ENCODE measurements around the gene CHIC1.

GRCh38 chrX:73563738-73564068 is 706 bp downstream of the CHIC1 start:
- TF ChIP-seq EZH2 (IDR thresholded peaks at IDR 0.05; ENCODE audit: borderline replicate concordance, low read depth, low read length, severe bottlenecking) (no peak), CTCF (IDR thresholded peaks at IDR 0.05; ENCODE audit: extremely low read depth in 1 of 2, insufficient read depth in 1 of 2, low read depth in 1 of 2, low read length in 2 of 2) (no peak), MAX (IDR thresholded peaks at IDR 0.05; ENCODE audit: insufficient read depth, insufficient read length) (no peak), POLR2A (IDR thresholded peaks at IDR 0.05; ENCODE audit: low read depth, low read length) (no peak), FOS (IDR thresholded peaks at IDR 0.05; ENCODE audit: borderline replicate concordance, insufficient read depth, low read length) (no peak), JUN (IDR thresholded peaks at IDR 0.05; ENCODE audit: borderline replicate concordance, insufficient read depth, insufficient read length, low read depth) (no peak)

All from endothelial cell of umbilical vein (primary cell).